KOPT-K1 (cell line): ENCODE measurements around the gene COL11A1.
"Not testable (repeated sequence)": the region's sequence is repeated elsewhere in the genome, so short reads cannot be mapped to it uniquely, and the experiment has no call there.

Experiments
- H3K27ac ChIP-seq: fragments of 200-600 bp; sonication (generic); 2 replicates; pipeline ENCODE4 v1.5.1; 2016; ENCODE audit warnings: antibody characterized with exemption, mild to moderate bottlenecking, low read depth, low read length; ENCODE audit not compliant: poor library complexity, severe bottlenecking
- H3K36me3 ChIP-seq: fragments of 200-600 bp; sonication (generic); 2 replicates; pipeline ENCODE4 v1.5.1; 2017; ENCODE audit warnings: antibody characterized with exemption, mild to moderate bottlenecking, low read length, moderate library complexity; ENCODE audit not compliant: insufficient read depth
- H3K9me3 ChIP-seq: fragments of 200-600 bp; sonication (generic); 2 replicates; pipeline ENCODE4 v1.5.1; 2017; ENCODE audit warnings: antibody characterized with exemption, low read length, mild to moderate bottlenecking; ENCODE audit not compliant: insufficient read depth, poor library complexity, severe bottlenecking

Gene COL11A1

GRCh38 chr1:103024051-103024450 lies 84.3 kb downstream of the COL11A1 start:
- Histone ChIP-seq H3K9me3 (no peaks in the 10 kb centered on the region), H3K36me3 (no peaks in the 10 kb centered on the region), H3K27ac (no peak overlapping the region)

GRCh38 chr1:103002005-103002404 lies 106.3 kb downstream of the COL11A1 start:
- no peak overlapping the region for H3K27ac ChIP-seq
- no peaks in the 10 kb centered on the region for H3K36me3 ChIP-seq
- H3K9me3 ChIP-seq, result no peaks in the 10 kb centered on the region

- Histone ChIP-seq H3K36me3 (no peaks in the 10 kb centered on the region), H3K9me3 (no peaks in the 10 kb centered on the region), H3K27ac (no peak overlapping the region)
These were observed 129.4 kb downstream of the COL11A1 start for GRCh38 chr1:102978874-102979273.

- no peaks in the 10 kb centered on the region for H3K36me3 ChIP-seq
- H3K27ac ChIP-seq, result no peak overlapping the region
- no peaks in the 10 kb centered on the region for H3K9me3 ChIP-seq
These were observed 131.0 kb downstream of the COL11A1 start for GRCh38 chr1:102977292-102977691.

- Histone ChIP-seq H3K36me3 (no peaks in the 10 kb centered on the region), H3K9me3 (no peaks in the 10 kb centered on the region), H3K27ac (no peak overlapping the region)
These were observed 137.7 kb downstream of the COL11A1 start for GRCh38 chr1:102970496-102971078.

- Histone ChIP-seq H3K36me3 (no peaks in the 10 kb centered on the region), H3K27ac (no peak overlapping the region), H3K9me3 (no peaks in the 10 kb centered on the region)
These were observed 140.5 kb downstream of the COL11A1 start for GRCh38 chr1:102967786-102968185.

GRCh38 chr1:102961549-102961948 lies 146.8 kb downstream of the COL11A1 start:
- Histone ChIP-seq H3K36me3 (no peaks in the 10 kb centered on the region), H3K9me3 (no peaks in the 10 kb centered on the region), H3K27ac (no peak overlapping the region)

- no peak overlapping the region for H3K27ac ChIP-seq
- H3K36me3 ChIP-seq, result no peaks in the 10 kb centered on the region
- H3K9me3 ChIP-seq, result no peaks in the 10 kb centered on the region
These were observed 153.7 kb downstream of the COL11A1 start for GRCh38 chr1:102954576-102954975.

- no peak overlapping the region for H3K27ac ChIP-seq
- no peaks in the 10 kb centered on the region for H3K36me3 ChIP-seq
- H3K9me3 ChIP-seq, result no peaks in the 10 kb centered on the region
These were observed 155.9 kb downstream of the COL11A1 start for GRCh38 chr1:102952400-102952799.

GRCh38 chr1:102942324-102942723 lies 166.0 kb downstream of the COL11A1 start:
- H3K27ac ChIP-seq, result no peak overlapping the region
- no peaks in the 10 kb centered on the region for H3K9me3 ChIP-seq
- H3K36me3 ChIP-seq, result no peaks in the 10 kb centered on the region

GRCh38 chr1:102941366-102941947 lies 166.9 kb downstream of the COL11A1 start:
- H3K9me3 ChIP-seq, result no peaks in the 10 kb centered on the region
- no peak overlapping the region for H3K27ac ChIP-seq
- no peaks in the 10 kb centered on the region for H3K36me3 ChIP-seq

- H3K36me3 ChIP-seq, result no peaks in the 10 kb centered on the region
- no peak overlapping the region for H3K27ac ChIP-seq
- no peaks in the 10 kb centered on the region for H3K9me3 ChIP-seq
These were observed 170.9 kb downstream of the COL11A1 start for GRCh38 chr1:102937401-102937800.

GRCh38 chr1:102933362-102933761 lies 175.0 kb downstream of the COL11A1 start:
- not testable (repeated sequence) for H3K36me3 ChIP-seq, H3K27ac ChIP-seq, H3K9me3 ChIP-seq

- H3K9me3 ChIP-seq, result no peaks in the 10 kb centered on the region
- H3K36me3 ChIP-seq, result no peaks in the 10 kb centered on the region
- H3K27ac ChIP-seq, result no peak overlapping the region
These were observed 188.7 kb downstream of the COL11A1 start for GRCh38 chr1:102919659-102920058.

GRCh38 chr1:102901996-102902395 lies 206.3 kb downstream of the COL11A1 start:
- Histone ChIP-seq H3K36me3 (no peaks in the 10 kb centered on the region), H3K9me3 (no peaks in the 10 kb centered on the region), H3K27ac (no peak overlapping the region)

GRCh38 chr1:102899935-102900334 lies 208.4 kb downstream of the COL11A1 start:
- Histone ChIP-seq H3K9me3 (no peaks in the 10 kb centered on the region), H3K27ac (no peak overlapping the region), H3K36me3 (no peaks in the 10 kb centered on the region)
